Endothelial cell of umbilical vein (primary cell): Measurements from ENCODE around the gene EPS8. TPM values are rescaled to one million over a fixed set of nuclear protein-coding genes. Genes with fewer than 3 reads are reported as not detected.

Experiments used
- BruUV-seq: library from RNA; stranded (reverse); fragments of 400-500 nt; replicated peaks from 2 replicates; lab custom pipeline; 2021; lab: Mats Ljungman, UMichigan
- CTCF ChIA-PET: fragments of 300-600, 350-600 bp; sonication (Branson Sonifier 250); formaldehyde crosslinking; loops from one replicate; lab custom pipeline; 2021; ENCODE audit warnings: antibody characterized with exemption, inconsistent platforms; lab: Charles Lee
- POLR2A ChIA-PET: fragments of 300-600, 350-600 bp; sonication (Branson Sonifier 250); formaldehyde crosslinking; loops from one replicate; lab custom pipeline; 2021; ENCODE audit warnings: antibody characterized with exemption, inconsistent platforms; lab: Charles Lee
- DNase-seq: peaks from one replicate; pipeline ENCODE4 v3.0.0-alpha.2; 2011; ENCODE audit warnings: low read depth, low spot score
- FAIRE-seq: peaks from 2 replicates; lab custom pipeline; 2011; peaks lifted over from hg19 to GRCh38; lab: Jason Lieb, UNC
- H2AFZ ChIP-seq: 2 replicates; pipeline ENCODE4 v1.6.0; 2012; ENCODE audit warnings: low read depth, low read length, control low read depth, inconsistent platforms
- H3K27ac ChIP-seq: 2 replicates; pipeline ENCODE4 v1.5.1; 2011; ENCODE audit warnings: low read depth, mild to moderate bottlenecking, control low read depth, low read length, moderate library complexity; ENCODE audit not compliant: insufficient read depth
- H3K27me3 ChIP-seq, 2 experiments: 2 replicates each; pipeline versions ENCODE4 v1.6.0 to v1.6.1; 2011; ENCODE audit warnings: low read length in 2 of 2, mixed read lengths in 1 of 2; ENCODE audit not compliant: control insufficient read depth in 2 of 2, insufficient read depth in 2 of 2
- H3K36me3 ChIP-seq, 2 experiments: 2 replicates in 1 of 2; 3 replicates in 1 of 2; pipeline ENCODE4 v1.5.1; 2011; ENCODE audit warnings: low read length in 2 of 2, mild to moderate bottlenecking in 1 of 2, moderate library complexity in 1 of 2; ENCODE audit not compliant: control insufficient read depth in 2 of 2, insufficient read depth in 2 of 2; ENCODE audit errors: extremely low read depth in 1 of 2
- H3K4me1 ChIP-seq: 3 replicates; pipeline ENCODE4 v1.5.1; 2011; ENCODE audit warnings: mild to moderate bottlenecking, low read length; ENCODE audit not compliant: control insufficient read depth, insufficient read depth; ENCODE audit errors: extremely low read depth
- H3K4me2 ChIP-seq: 2 replicates; pipeline ENCODE4 v1.6.1; 2011; ENCODE audit warnings: low read length, control low read depth, mixed read lengths; ENCODE audit not compliant: insufficient read depth
- H3K4me3 ChIP-seq, 3 experiments: fragments of 200-600 bp in 1 of 3; sonication (generic), shearing (Covaris generic) in 1 of 3; replicated peaks in 1 of 3; 2 replicates each; pipeline ENCODE4 v1.5.1; 2011 to 2016; ENCODE audit warnings: control low read depth in 3 of 3, low read length in 3 of 3, mild to moderate bottlenecking in 2 of 3, inconsistent platforms in 1 of 3, low read depth in 1 of 3, moderate library complexity in 1 of 3; ENCODE audit not compliant: insufficient read depth in 1 of 3
- H3K79me2 ChIP-seq: 2 replicates; pipeline ENCODE4 v1.6.0; 2012; ENCODE audit warnings: low read length, inconsistent platforms; ENCODE audit not compliant: control insufficient read depth, insufficient read depth
- H3K9ac ChIP-seq: replicated peaks from 2 replicates; pipeline ENCODE3; 2011; ENCODE audit warnings: low read length, control low read depth; ENCODE audit not compliant: insufficient read depth; ENCODE audit errors: extremely low read depth
- H3K9me1 ChIP-seq: replicated peaks from 3 replicates; pipeline ENCODE4 v1.6.0; 2011; ENCODE audit warnings: mild to moderate bottlenecking, low read length; ENCODE audit not compliant: control insufficient read depth, insufficient read depth; ENCODE audit errors: extremely low read depth
- H3K9me3 ChIP-seq: replicated peaks from 2 replicates; pipeline ENCODE4 v1.5.1; 2012; ENCODE audit warnings: low read length, inconsistent platforms; ENCODE audit not compliant: control insufficient read depth, insufficient read depth
- H4K20me1 ChIP-seq: replicated peaks from 2 replicates; pipeline ENCODE3; 2011; ENCODE audit warnings: mild to moderate bottlenecking, low read length; ENCODE audit not compliant: control insufficient read depth, insufficient read depth; ENCODE audit errors: extremely low read depth
- CTCF ChIP-seq, 2 donors: IDR thresholded peaks; 1 replicate in 1 of 2; 2 replicates in 1 of 2; pipeline ENCODE4 v1.5.1; 2011; ENCODE audit warnings: low read length in 2 of 2, mild to moderate bottlenecking in 2 of 2, moderate library complexity in 2 of 2, control low read depth in 1 of 2, inconsistent platforms in 1 of 2, low read depth in 1 of 2; ENCODE audit not compliant: insufficient read depth in 1 of 2; ENCODE audit errors: extremely low read depth in 1 of 2
- EZH2 ChIP-seq: IDR thresholded peaks from 2 replicates; pipeline ENCODE4 v1.6.1; 2012; ENCODE audit warnings: borderline replicate concordance, low read depth, mild to moderate bottlenecking, moderate library complexity, low read length, inconsistent platforms; ENCODE audit not compliant: severe bottlenecking
- FOS ChIP-seq: IDR thresholded peaks from 2 replicates; pipeline ENCODE4 v1.6.1; 2011; ENCODE audit warnings: mild to moderate bottlenecking, low read length, moderate library complexity, borderline replicate concordance; ENCODE audit not compliant: insufficient read depth
- GATA2 ChIP-seq: IDR thresholded peaks from 2 replicates; pipeline ENCODE4 v1.7.0; 2011; ENCODE audit warnings: low read depth, mild to moderate bottlenecking, moderate library complexity, mixed read lengths, low read length; ENCODE audit not compliant: insufficient read length, insufficient read depth
- JUN ChIP-seq: IDR thresholded peaks from 2 replicates; pipeline ENCODE4 v1.6.1; 2011; ENCODE audit warnings: borderline replicate concordance, low read depth; ENCODE audit not compliant: insufficient read length, insufficient read depth
- MAX ChIP-seq: IDR thresholded peaks from 2 replicates; pipeline ENCODE4 v1.6.1; 2011; ENCODE audit not compliant: insufficient read depth, insufficient read length
- MYC ChIP-seq: IDR thresholded peaks from one replicate; pipeline ENCODE4 v1.6.1; 2011; ENCODE audit warnings: mild to moderate bottlenecking, low read depth, low read length
- POLR2A ChIP-seq: IDR thresholded peaks from 2 replicates; pipeline ENCODE4 v1.6.1; 2012; ENCODE audit warnings: low read depth, mild to moderate bottlenecking, control low read depth, low read length
- POLR2AphosphoS5 ChIP-seq: IDR thresholded peaks from 2 replicates; pipeline ENCODE4 v1.6.1; 2012; ENCODE audit warnings: low read depth, mild to moderate bottlenecking, control low read depth, low read length, moderate library complexity; ENCODE audit not compliant: insufficient read depth
- dilution Hi-C: fragments of 300-500 bp; cut with MboI; formaldehyde crosslinking; loops from one replicate; pipeline ENCODE4 v1.15.0; 2019; ENCODE audit warnings: low sequenced_read_pairs; ENCODE audit not compliant: extremely low pct_ligation_motif_present
- intact Hi-C: fragments of 100-400 bp; cut with micrococcal nuclease; formaldehyde crosslinking; loops from one replicate; pipeline ENCODE4 v1.10.0; 2022
- polyA plus RNA-seq, 4 experiments: library from polyadenylated mRNA; depleted of rRNA in 3 of 4; stranded (reverse) in 3 of 4; unstranded in 1 of 4; fragments of >200 nt; gene quantifications; 2 replicates each; pipeline versions ENCODE4 v1.2.1 to v1.2.3, GENCODE V29; 2011 to 2012; ENCODE audit warnings: missing spikeins in 1 of 4
- total RNA-seq: library from RNA; stranded (reverse); gene quantifications from 2 replicates; pipeline ENCODE4 v1.2.3, GENCODE V29; 2021

The EPS8 gene
- total and polyA plus RNA-seq, 2 donors (not counting 3 experiments of a cell fraction or from before 2014, with no cell fraction given) = 8.4 to 11.9 TPM

GRCh38 chr12:15731940-15732339 is 57.2 kb downstream of the EPS8 start:
- dilution Hi-C loops = no loop called here
- peaks cover 9% of the 10 kb centered on the region for H3K4me1 ChIP-seq
- H3K27ac ChIP-seq = no peak overlapping the region
- H3K4me3 ChIP-seq = no peak overlapping the region
- H3K79me2 ChIP-seq = no peaks in the 10 kb centered on the region
- no peaks in the 10 kb centered on the region for H4K20me1 ChIP-seq
- no TSS peak for BruUV-seq
- H3K4me2 ChIP-seq = no peak overlapping the region
- H3K9me1 ChIP-seq = no peaks in the 10 kb centered on the region
- intact Hi-C loops = no loop called here
- no peak for TF ChIP-seq MYC
- DNase-seq (no peak), FAIRE-seq (no peak)
- POLR2A ChIA-PET = no interaction called here
- no peaks in the 10 kb centered on the region for H3K9me3 ChIP-seq
- CTCF ChIA-PET = interaction anchor here (1.0 to 1.1 kb wide), 2 partner anchors 13 to 147 kb away, joined by 4 read pairs; no protein-coding TSS in a partner anchor
- no peaks in the 10 kb centered on the region for H3K36me3 ChIP-seq
- H2AFZ ChIP-seq = no peak overlapping the region
- no peak overlapping the region for H3K9ac ChIP-seq
- H3K27me3 ChIP-seq = no peaks in the 10 kb centered on the region

GRCh38 chr12:15729097-15729496 is 60.1 kb downstream of the EPS8 start:
- POLR2A ChIA-PET = no interaction called here

More at GRCh38 chr12:15729097-15729496, 60.1 kb downstream of the EPS8 start:
- no peaks in the 10 kb centered on the region for H3K79me2 ChIP-seq
- no peak overlapping the region for H3K9ac ChIP-seq
- CTCF ChIA-PET = no interaction called here
- dilution Hi-C loops (no loop called here), intact Hi-C loops (loop anchor here (2.0 kb wide), 1 partner anchor 28 kb away; no protein-coding TSS in a partner anchor)
- no peak for TF ChIP-seq FOS
- no peak for TF ChIP-seq POLR2A
- no peak for TF ChIP-seq CTCF (IDR thresholded peaks at IDR 0.05; ENCODE audit: extremely low read depth in 1 of 2, insufficient read depth in 1 of 2, low read depth in 1 of 2, low read length in 2 of 2)
- TF ChIP-seq GATA2 = no peak
- no peak for TF ChIP-seq POLR2AphosphoS5
- no peak for TF ChIP-seq MAX
- TF ChIP-seq EZH2 = no peak
- TF ChIP-seq JUN = no peak
- no peak for TF ChIP-seq MYC
- DNase-seq (no peak), FAIRE-seq (no peak)
- no peak overlapping the region for H3K4me2 ChIP-seq
- H3K4me1 ChIP-seq = peaks cover 9% of the 10 kb centered on the region
- no TSS peak for BruUV-seq
- H3K36me3 ChIP-seq = no peaks in the 10 kb centered on the region
- no peaks in the 10 kb centered on the region for H3K27me3 ChIP-seq
- no peak overlapping the region for H3K27ac ChIP-seq
- H2AFZ ChIP-seq = no peak overlapping the region
- no peaks in the 10 kb centered on the region for H4K20me1 ChIP-seq
- no peaks in the 10 kb centered on the region for H3K9me1 ChIP-seq
- H3K4me3 ChIP-seq = no peak overlapping the region
- H3K9me3 ChIP-seq = no peaks in the 10 kb centered on the region
